GM23338 (cell line): ENCODE results near the gene SLC66A2. TPM values are rescaled to one million over a fixed set of nuclear protein-coding genes. Genes with fewer than 3 reads are reported as not detected.

ENCODE experiments used
- ATAC-seq: fragments of 200-7000 bp; cut with Tn5 transposase; 3 replicates; pipeline ENCODE4 v1.9.1; 2020
- DNase-seq: peaks from one replicate; pipeline ENCODE4 v3.0.0-alpha.2; 2015; ENCODE audit warnings: low spot score
- H2AFZ ChIP-seq: fragments of 200-600 bp; sonication (generic); 2 replicates; pipeline ENCODE4 v1.8.0; 2016; ENCODE audit warnings: antibody characterized with exemption, mild to moderate bottlenecking, moderate library complexity
- H3F3A ChIP-seq: fragments of 200-600 bp; sonication (generic); replicated peaks from 2 replicates; pipeline ENCODE4 v1.8.0; 2017; ENCODE audit warnings: antibody characterized with exemption, mixed run types, low read depth
- H3K27ac ChIP-seq: fragments of 200-600 bp; sonication (generic); 2 replicates; pipeline ENCODE4 v1.6.1; 2016; ENCODE audit warnings: low read depth
- H3K27me3 ChIP-seq: fragments of 200-600 bp; sonication (generic); 2 replicates; pipeline ENCODE4 v1.8.0; 2016; ENCODE audit warnings: mild to moderate bottlenecking, mixed run types, moderate library complexity; ENCODE audit not compliant: insufficient read depth
- H3K36me3 ChIP-seq: fragments of 200-600 bp; sonication (generic); 2 replicates; pipeline ENCODE4 v1.8.0; 2016; ENCODE audit warnings: mild to moderate bottlenecking; ENCODE audit not compliant: insufficient read depth
- H3K4me1 ChIP-seq: fragments of 200-600 bp; sonication (generic); 2 replicates; pipeline ENCODE4 v1.8.0; 2016; ENCODE audit warnings: mild to moderate bottlenecking, moderate library complexity; ENCODE audit not compliant: insufficient read depth
- H3K4me2 ChIP-seq: fragments of 200-600 bp; sonication (generic); 2 replicates; pipeline ENCODE4 v1.7.1; 2017; ENCODE audit warnings: mixed run types
- H3K4me3 ChIP-seq: fragments of 200-600 bp; sonication (generic); 2 replicates; pipeline ENCODE4 v1.6.1; 2016; ENCODE audit warnings: mixed run types
- H3K79me2 ChIP-seq: fragments of 200-600 bp; sonication (generic); replicated peaks from 2 replicates; pipeline ENCODE4 v1.8.0; 2017; ENCODE audit warnings: mild to moderate bottlenecking; ENCODE audit not compliant: insufficient read depth
- H3K9me2 ChIP-seq: fragments of 200-600 bp; sonication (generic); 2 replicates; pipeline ENCODE4 v1.8.0; 2017; ENCODE audit not compliant: insufficient read depth
- H4K20me1 ChIP-seq: fragments of 200-600 bp; sonication (generic); replicated peaks from 2 replicates; pipeline ENCODE4 v1.8.0; 2017; ENCODE audit warnings: mild to moderate bottlenecking; ENCODE audit not compliant: insufficient read depth
- H3K27ac Mint-ChIP-seq: 2 replicates; pipeline ENCODE4 v1.8.0; 2020; ENCODE audit warnings: inconsistent platforms, mild to moderate bottlenecking, moderate library complexity, mixed read lengths
- H3K27me3 Mint-ChIP-seq: 3 replicates; pipeline ENCODE4 v1.8.0; 2022; ENCODE audit warnings: low read depth, mild to moderate bottlenecking, moderate library complexity, mixed read lengths, inconsistent platforms; ENCODE audit not compliant: insufficient read depth, poor library complexity
- H3K36me3 Mint-ChIP-seq: 3 replicates; pipeline ENCODE4 v1.8.0; 2021; ENCODE audit warnings: low read depth, mild to moderate bottlenecking, inconsistent platforms, moderate library complexity, mixed read lengths
- H3K4me1 Mint-ChIP-seq: 3 replicates; pipeline ENCODE4 v1.8.0; 2020; ENCODE audit warnings: mild to moderate bottlenecking, inconsistent platforms, mixed read lengths
- H3K4me3 Mint-ChIP-seq: 3 replicates; pipeline ENCODE4 v1.8.0; 2021; ENCODE audit warnings: moderate library complexity, mild to moderate bottlenecking, inconsistent platforms, mixed read lengths
- H3K9me3 Mint-ChIP-seq: 3 replicates; pipeline ENCODE4 v1.8.0; 2020; ENCODE audit warnings: moderate library complexity, mild to moderate bottlenecking, inconsistent platforms, mixed read lengths
- CREB1 ChIP-seq: fragments of 250-450 bp; sonication (Bioruptor Pico); IDR thresholded peaks from 2 replicates; pipeline ENCODE4 v1.5.0; 2020; ENCODE audit warnings: low read depth, mild to moderate bottlenecking, moderate library complexity
- EZH2 ChIP-seq: fragments of 200-600 bp; sonication (generic); IDR thresholded peaks from one replicate; pipeline ENCODE4 v1.8.0; 2017; ENCODE audit warnings: antibody characterized with exemption, mild to moderate bottlenecking, low read depth; ENCODE audit not compliant: unreplicated experiment
- EZH2phosphoT487 ChIP-seq: fragments of 200-600 bp; sonication (generic); IDR thresholded peaks from one replicate; pipeline ENCODE4 v1.8.1; 2018; ENCODE audit warnings: antibody characterized with exemption; ENCODE audit not compliant: unreplicated experiment
- JUNB ChIP-seq: IDR thresholded peaks from one replicate; pipeline ENCODE4 v1.6.1; 2016; ENCODE audit warnings: antibody characterized with exemption; ENCODE audit not compliant: unreplicated experiment
- NANOG ChIP-seq: IDR thresholded peaks from 2 replicates; pipeline ENCODE4 v1.6.1; 2016; ENCODE audit warnings: antibody characterized with exemption, borderline replicate concordance
- POLR2AphosphoS5 ChIP-seq: IDR thresholded peaks from 2 replicates; pipeline ENCODE4 v1.6.1; 2016; ENCODE audit warnings: antibody characterized with exemption, low read depth
- REST ChIP-seq: IDR thresholded peaks from one replicate; pipeline ENCODE4 v1.6.1; 2018; ENCODE audit warnings: antibody characterized with exemption; ENCODE audit not compliant: unreplicated experiment
- STAT1 ChIP-seq: IDR thresholded peaks from one replicate; pipeline ENCODE4 v1.6.1; 2016; ENCODE audit warnings: antibody characterized with exemption; ENCODE audit not compliant: unreplicated experiment
- ZNF114 ChIP-seq: fragments of 250-450 bp; sonication (Bioruptor Pico); IDR thresholded peaks from 2 replicates; pipeline ENCODE4 v1.5.0; 2020; ENCODE audit warnings: mild to moderate bottlenecking, moderate library complexity
- ZNF331 ChIP-seq: fragments of 250-450 bp; sonication (Bioruptor Pico); IDR thresholded peaks from 2 replicates; pipeline ENCODE4 v1.5.0; 2020; ENCODE audit warnings: low read depth, mild to moderate bottlenecking, moderate library complexity
- polyA plus RNA-seq: library from polyadenylated mRNA; unstranded; fragments of >200 nt; fragmentation: Nextera tagmentation; extraction: Ambion mirVana; gene quantifications from 2 replicates; pipeline ENCODE4 v1.2.1, GENCODE V29; 2016
- total RNA-seq: library from RNA; depleted of rRNA; stranded (reverse); fragments of >200 nt; shearing (Covaris generic); gene quantifications from 2 replicates; pipeline ENCODE4 v1.2.3, GENCODE V29; 2014
- TF ChIP-seq, protein P1 (sequence below): IDR thresholded peaks from 2 replicates; pipeline ENCODE4 v1.6.1; 2016; ENCODE audit warnings: antibody characterized with exemption
- TF ChIP-seq, protein P2 (sequence below), 2 experiments: fragments of 200-600 bp in 1 of 2; sonication (generic) in 1 of 2; conservative IDR thresholded peaks; 2 replicates each; pipeline versions ENCODE4 v1.5.1 to v1.6.1; 2016 to 2017; ENCODE audit warnings: antibody characterized with exemption in 2 of 2, low read depth in 2 of 2, mild to moderate bottlenecking in 2 of 2, moderate library complexity in 1 of 2
- TF ChIP-seq, protein P3 (sequence below): fragments of 250-450 bp; sonication (Bioruptor Pico); IDR thresholded peaks from 2 replicates; pipeline ENCODE4 v1.5.0; 2020; ENCODE audit warnings: mild to moderate bottlenecking, moderate library complexity

The SLC66A2 gene
- total and polyA plus RNA-seq, 2 experiments from 2014 or later: 4.0 to 18.1 TPM

GRCh38 chr18:79862562-79862961 is 88.9 kb downstream of the SLC66A2 start:
- 0 out of 2 replicates have a peak overlapping the region, but pooled peaks have one; percentile 28 for H2AFZ ChIP-seq
- TF ChIP-seq NANOG: no peak
- no peak for TF ChIP-seq REST
- TF ChIP-seq, protein P1, sequence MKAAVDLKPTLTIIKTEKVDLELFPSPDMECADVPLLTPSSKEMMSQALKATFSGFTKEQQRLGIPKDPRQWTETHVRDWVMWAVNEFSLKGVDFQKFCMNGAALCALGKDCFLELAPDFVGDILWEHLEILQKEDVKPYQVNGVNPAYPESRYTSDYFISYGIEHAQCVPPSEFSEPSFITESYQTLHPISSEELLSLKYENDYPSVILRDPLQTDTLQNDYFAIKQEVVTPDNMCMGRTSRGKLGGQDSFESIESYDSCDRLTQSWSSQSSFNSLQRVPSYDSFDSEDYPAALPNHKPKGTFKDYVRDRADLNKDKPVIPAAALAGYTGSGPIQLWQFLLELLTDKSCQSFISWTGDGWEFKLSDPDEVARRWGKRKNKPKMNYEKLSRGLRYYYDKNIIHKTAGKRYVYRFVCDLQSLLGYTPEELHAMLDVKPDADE: no peak
- no peak for TF ChIP-seq EZH2phosphoT487
- TF ChIP-seq POLR2AphosphoS5: no peak
- TF ChIP-seq, protein P2, sequence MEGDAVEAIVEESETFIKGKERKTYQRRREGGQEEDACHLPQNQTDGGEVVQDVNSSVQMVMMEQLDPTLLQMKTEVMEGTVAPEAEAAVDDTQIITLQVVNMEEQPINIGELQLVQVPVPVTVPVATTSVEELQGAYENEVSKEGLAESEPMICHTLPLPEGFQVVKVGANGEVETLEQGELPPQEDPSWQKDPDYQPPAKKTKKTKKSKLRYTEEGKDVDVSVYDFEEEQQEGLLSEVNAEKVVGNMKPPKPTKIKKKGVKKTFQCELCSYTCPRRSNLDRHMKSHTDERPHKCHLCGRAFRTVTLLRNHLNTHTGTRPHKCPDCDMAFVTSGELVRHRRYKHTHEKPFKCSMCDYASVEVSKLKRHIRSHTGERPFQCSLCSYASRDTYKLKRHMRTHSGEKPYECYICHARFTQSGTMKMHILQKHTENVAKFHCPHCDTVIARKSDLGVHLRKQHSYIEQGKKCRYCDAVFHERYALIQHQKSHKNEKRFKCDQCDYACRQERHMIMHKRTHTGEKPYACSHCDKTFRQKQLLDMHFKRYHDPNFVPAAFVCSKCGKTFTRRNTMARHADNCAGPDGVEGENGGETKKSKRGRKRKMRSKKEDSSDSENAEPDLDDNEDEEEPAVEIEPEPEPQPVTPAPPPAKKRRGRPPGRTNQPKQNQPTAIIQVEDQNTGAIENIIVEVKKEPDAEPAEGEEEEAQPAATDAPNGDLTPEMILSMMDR (conservative IDR thresholded peaks at IDR 0.05; ENCODE audit: low read depth in 2 of 2): no peak
- TF ChIP-seq CREB1 (CRISPR knock-in tag): no peak
- no peak for TF ChIP-seq STAT1
- no peak for TF ChIP-seq EZH2
- no peak for TF ChIP-seq ZNF114 (CRISPR knock-in tag)
- TF ChIP-seq ZNF331 (CRISPR knock-in tag): no peak
- TF ChIP-seq JUNB: no peak
- TF ChIP-seq, protein P3, sequence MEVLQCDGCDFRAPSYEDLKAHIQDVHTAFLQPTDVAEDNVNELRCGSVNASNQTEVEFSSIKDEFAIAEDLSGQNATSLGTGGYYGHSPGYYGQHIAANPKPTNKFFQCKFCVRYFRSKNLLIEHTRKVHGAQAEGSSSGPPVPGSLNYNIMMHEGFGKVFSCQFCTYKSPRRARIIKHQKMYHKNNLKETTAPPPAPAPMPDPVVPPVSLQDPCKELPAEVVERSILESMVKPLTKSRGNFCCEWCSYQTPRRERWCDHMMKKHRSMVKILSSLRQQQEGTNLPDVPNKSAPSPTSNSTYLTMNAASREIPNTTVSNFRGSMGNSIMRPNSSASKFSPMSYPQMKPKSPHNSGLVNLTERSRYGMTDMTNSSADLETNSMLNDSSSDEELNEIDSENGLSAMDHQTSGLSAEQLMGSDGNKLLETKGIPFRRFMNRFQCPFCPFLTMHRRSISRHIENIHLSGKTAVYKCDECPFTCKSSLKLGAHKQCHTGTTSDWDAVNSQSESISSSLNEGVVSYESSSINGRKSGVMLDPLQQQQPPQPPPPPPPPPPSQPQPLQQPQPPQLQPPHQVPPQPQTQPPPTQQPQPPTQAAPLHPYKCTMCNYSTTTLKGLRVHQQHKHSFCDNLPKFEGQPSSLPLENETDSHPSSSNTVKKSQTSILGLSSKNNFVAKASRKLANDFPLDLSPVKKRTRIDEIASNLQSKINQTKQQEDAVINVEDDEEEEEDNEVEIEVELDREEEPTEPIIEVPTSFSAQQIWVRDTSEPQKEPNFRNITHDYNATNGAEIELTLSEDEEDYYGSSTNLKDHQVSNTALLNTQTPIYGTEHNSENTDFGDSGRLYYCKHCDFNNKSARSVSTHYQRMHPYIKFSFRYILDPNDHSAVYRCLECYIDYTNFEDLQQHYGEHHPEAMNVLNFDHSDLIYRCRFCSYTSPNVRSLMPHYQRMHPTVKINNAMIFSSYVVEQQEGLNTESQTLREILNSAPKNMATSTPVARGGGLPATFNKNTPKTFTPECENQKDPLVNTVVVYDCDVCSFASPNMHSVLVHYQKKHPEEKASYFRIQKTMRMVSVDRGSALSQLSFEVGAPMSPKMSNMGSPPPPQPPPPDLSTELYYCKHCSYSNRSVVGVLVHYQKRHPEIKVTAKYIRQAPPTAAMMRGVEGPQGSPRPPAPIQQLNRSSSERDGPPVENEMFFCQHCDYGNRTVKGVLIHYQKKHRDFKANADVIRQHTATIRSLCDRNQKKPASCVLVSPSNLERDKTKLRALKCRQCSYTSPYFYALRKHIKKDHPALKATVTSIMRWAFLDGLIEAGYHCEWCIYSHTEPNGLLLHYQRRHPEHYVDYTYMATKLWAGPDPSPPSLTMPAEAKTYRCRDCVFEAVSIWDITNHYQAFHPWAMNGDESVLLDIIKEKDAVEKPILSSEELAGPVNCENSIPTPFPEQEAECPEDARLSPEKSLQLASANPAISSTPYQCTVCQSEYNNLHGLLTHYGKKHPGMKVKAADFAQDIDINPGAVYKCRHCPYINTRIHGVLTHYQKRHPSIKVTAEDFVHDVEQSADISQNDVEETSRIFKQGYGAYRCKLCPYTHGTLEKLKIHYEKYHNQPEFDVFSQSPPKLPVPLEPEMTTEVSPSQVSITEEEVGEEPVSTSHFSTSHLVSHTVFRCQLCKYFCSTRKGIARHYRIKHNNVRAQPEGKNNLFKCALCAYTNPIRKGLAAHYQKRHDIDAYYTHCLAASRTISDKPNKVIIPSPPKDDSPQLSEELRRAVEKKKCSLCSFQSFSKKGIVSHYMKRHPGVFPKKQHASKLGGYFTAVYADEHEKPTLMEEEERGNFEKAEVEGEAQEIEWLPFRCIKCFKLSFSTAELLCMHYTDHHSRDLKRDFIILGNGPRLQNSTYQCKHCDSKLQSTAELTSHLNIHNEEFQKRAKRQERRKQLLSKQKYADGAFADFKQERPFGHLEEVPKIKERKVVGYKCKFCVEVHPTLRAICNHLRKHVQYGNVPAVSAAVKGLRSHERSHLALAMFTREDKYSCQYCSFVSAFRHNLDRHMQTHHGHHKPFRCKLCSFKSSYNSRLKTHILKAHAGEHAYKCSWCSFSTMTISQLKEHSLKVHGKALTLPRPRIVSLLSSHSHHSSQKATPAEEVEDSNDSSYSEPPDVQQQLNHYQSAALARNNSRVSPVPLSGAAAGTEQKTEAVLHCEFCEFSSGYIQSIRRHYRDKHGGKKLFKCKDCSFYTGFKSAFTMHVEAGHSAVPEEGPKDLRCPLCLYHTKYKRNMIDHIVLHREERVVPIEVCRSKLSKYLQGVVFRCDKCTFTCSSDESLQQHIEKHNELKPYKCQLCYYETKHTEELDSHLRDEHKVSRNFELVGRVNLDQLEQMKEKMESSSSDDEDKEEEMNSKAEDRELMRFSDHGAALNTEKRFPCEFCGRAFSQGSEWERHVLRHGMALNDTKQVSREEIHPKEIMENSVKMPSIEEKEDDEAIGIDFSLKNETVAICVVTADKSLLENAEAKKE (CRISPR knock-in tag): no peak

More at GRCh38 chr18:79862562-79862961, 88.9 kb downstream of the SLC66A2 start:
- H3K79me2 ChIP-seq: no peaks in the 10 kb centered on the region
- H3K27me3 Mint-ChIP-seq: peaks cover 2% of the 10 kb centered on the region
- no peaks in the 10 kb centered on the region for H3F3A ChIP-seq
- no peak overlapping the region for H3K27ac ChIP-seq
- no peaks in the 10 kb centered on the region for H3K4me1 Mint-ChIP-seq
- no peak overlapping the region for H3K4me3 ChIP-seq
- H3K9me3 Mint-ChIP-seq: no peaks in the 10 kb centered on the region
- no peak overlapping the region for H3K4me3 Mint-ChIP-seq
- no peak for DNase-seq
- H3K27me3 ChIP-seq: no peaks in the 10 kb centered on the region
- H3K4me1 ChIP-seq: no peaks in the 10 kb centered on the region
- H3K9me2 ChIP-seq: no peaks in the 10 kb centered on the region
- no peaks in the 10 kb centered on the region for H4K20me1 ChIP-seq
- H3K36me3 ChIP-seq: no peaks in the 10 kb centered on the region
- no peak for ATAC-seq
- no peak overlapping the region for H3K4me2 ChIP-seq
- H3K36me3 Mint-ChIP-seq: no peaks in the 10 kb centered on the region
- H3K27ac Mint-ChIP-seq: no peak overlapping the region
